Measurements from ENCODE around the gene ULK3.

ULK3 gene

GRCh38 chr15:74840851-74841775, 1.8 kb downstream of the ULK3 start:
- DNase-seq (ENCODE audit: low read depth in 2 of 2), result no peak

- DNase-seq (ENCODE audit: low read depth in 2 of 2), result no peak
Observed at GRCh38 chr15:74839526-74840395, 3.2 kb downstream of the ULK3 start.

- no peak for DNase-seq (ENCODE audit: low read depth in 2 of 2)
Observed at GRCh38 chr15:74838746-74839525, 4.0 kb downstream of the ULK3 start.

- DNase-seq (ENCODE audit: low read depth in 2 of 2), result no peak
Observed at GRCh38 chr15:74838137-74838516, 4.8 kb downstream of the ULK3 start.

- DNase-seq (ENCODE audit: low read depth in 2 of 2), result no peak
Observed at GRCh38 chr15:74837482-74838136, 5.3 kb downstream of the ULK3 start.

- DNase-seq (ENCODE audit: low read depth in 2 of 2), result no peak
Observed at GRCh38 chr15:74836846-74837245, 6.1 kb downstream of the ULK3 start.

GRCh38 chr15:74835312-74835823, 7.6 kb downstream of the ULK3 start:
- no peak for DNase-seq (ENCODE audit: low read depth in 2 of 2)

GRCh38 chr15:74833376-74834107, 9.4 kb downstream of the ULK3 start:
- DNase-seq (ENCODE audit: low read depth in 2 of 2), result no peak

- DNase-seq (ENCODE audit: low read depth in 2 of 2), result no peak
Observed at GRCh38 chr15:74832826-74833225, 10.1 kb downstream of the ULK3 start.

GRCh38 chr15:74831813-74832495, 11.0 kb downstream of the ULK3 start:
- DNase-seq (ENCODE audit: low read depth in 2 of 2), result no peak

GRCh38 chr15:74830868-74831267, 12.1 kb downstream of the ULK3 start:
- no peak for DNase-seq (ENCODE audit: low read depth in 2 of 2)

- DNase-seq (ENCODE audit: low read depth in 2 of 2), result no peak
Observed at GRCh38 chr15:74829991-74830390, 13.0 kb downstream of the ULK3 start.

- no peak for DNase-seq (ENCODE audit: low read depth in 2 of 2)
Observed at GRCh38 chr15:74829486-74829885, 13.5 kb downstream of the ULK3 start.

GRCh38 chr15:74828835-74829234, 14.1 kb downstream of the ULK3 start:
- no peak for DNase-seq (ENCODE audit: low read depth in 2 of 2)

- no peak for DNase-seq (ENCODE audit: low read depth in 2 of 2)
Observed at GRCh38 chr15:74827614-74828013, 15.3 kb downstream of the ULK3 start.

- DNase-seq (ENCODE audit: low read depth in 2 of 2), result no peak
Observed at GRCh38 chr15:74826921-74827320, 16.0 kb downstream of the ULK3 start.

GRCh38 chr15:74826364-74826819, 16.6 kb downstream of the ULK3 start, which contains the start of gene CPLX3:
Gene CPLX3 (plus strand): TSS chr15:74826627. CDS start chr15:74826704, 77 bp downstream.
- DNase-seq (ENCODE audit: low read depth in 2 of 2), result no peak

- DNase-seq (ENCODE audit: low read depth in 2 of 2), result no peak
Observed at GRCh38 chr15:74825866-74826265, 17.1 kb downstream of the ULK3 start.

- no peak for DNase-seq (ENCODE audit: low read depth in 2 of 2)
Observed at GRCh38 chr15:74824976-74825375, 18.0 kb downstream of the ULK3 start.

- DNase-seq (ENCODE audit: low read depth in 2 of 2), result no peak
Observed at GRCh38 chr15:74823324-74823723, 19.6 kb downstream of the ULK3 start.
